GM23338 (cell line): Measurements from ENCODE around the gene CDK5. TPM values are rescaled to one million over a fixed set of nuclear protein-coding genes. Genes with fewer than 3 reads are reported as not detected.
A peak's percentile ranks its signal among the peaks of the same experiment; 100 is the strongest.

ENCODE experiments used
- ATAC-seq: fragments of 200-7000 bp; cut with Tn5 transposase; 3 replicates; pipeline ENCODE4 v1.9.1; 2020
- DNase-seq: peaks from one replicate; pipeline ENCODE4 v3.0.0-alpha.2; 2015; ENCODE audit warnings: low spot score
- H2AFZ ChIP-seq: fragments of 200-600 bp; sonication (generic); 2 replicates; pipeline ENCODE4 v1.8.0; 2016; ENCODE audit warnings: antibody characterized with exemption, mild to moderate bottlenecking, moderate library complexity
- H3F3A ChIP-seq: fragments of 200-600 bp; sonication (generic); replicated peaks from 2 replicates; pipeline ENCODE4 v1.8.0; 2017; ENCODE audit warnings: antibody characterized with exemption, mixed run types, low read depth
- H3K27ac ChIP-seq: fragments of 200-600 bp; sonication (generic); 2 replicates; pipeline ENCODE4 v1.6.1; 2016; ENCODE audit warnings: low read depth
- H3K27me3 ChIP-seq: fragments of 200-600 bp; sonication (generic); 2 replicates; pipeline ENCODE4 v1.8.0; 2016; ENCODE audit warnings: mild to moderate bottlenecking, mixed run types, moderate library complexity; ENCODE audit not compliant: insufficient read depth
- H3K36me3 ChIP-seq: fragments of 200-600 bp; sonication (generic); 2 replicates; pipeline ENCODE4 v1.8.0; 2016; ENCODE audit warnings: mild to moderate bottlenecking; ENCODE audit not compliant: insufficient read depth
- H3K4me1 ChIP-seq: fragments of 200-600 bp; sonication (generic); 2 replicates; pipeline ENCODE4 v1.8.0; 2016; ENCODE audit warnings: mild to moderate bottlenecking, moderate library complexity; ENCODE audit not compliant: insufficient read depth
- H3K4me2 ChIP-seq: fragments of 200-600 bp; sonication (generic); 2 replicates; pipeline ENCODE4 v1.7.1; 2017; ENCODE audit warnings: mixed run types
- H3K4me3 ChIP-seq: fragments of 200-600 bp; sonication (generic); 2 replicates; pipeline ENCODE4 v1.6.1; 2016; ENCODE audit warnings: mixed run types
- H3K79me2 ChIP-seq: fragments of 200-600 bp; sonication (generic); replicated peaks from 2 replicates; pipeline ENCODE4 v1.8.0; 2017; ENCODE audit warnings: mild to moderate bottlenecking; ENCODE audit not compliant: insufficient read depth
- H3K9me2 ChIP-seq: fragments of 200-600 bp; sonication (generic); 2 replicates; pipeline ENCODE4 v1.8.0; 2017; ENCODE audit not compliant: insufficient read depth
- H4K20me1 ChIP-seq: fragments of 200-600 bp; sonication (generic); replicated peaks from 2 replicates; pipeline ENCODE4 v1.8.0; 2017; ENCODE audit warnings: mild to moderate bottlenecking; ENCODE audit not compliant: insufficient read depth
- H3K27ac Mint-ChIP-seq: 2 replicates; pipeline ENCODE4 v1.8.0; 2020; ENCODE audit warnings: inconsistent platforms, mild to moderate bottlenecking, moderate library complexity, mixed read lengths
- H3K27me3 Mint-ChIP-seq: 3 replicates; pipeline ENCODE4 v1.8.0; 2022; ENCODE audit warnings: low read depth, mild to moderate bottlenecking, moderate library complexity, mixed read lengths, inconsistent platforms; ENCODE audit not compliant: insufficient read depth, poor library complexity
- H3K36me3 Mint-ChIP-seq: 3 replicates; pipeline ENCODE4 v1.8.0; 2021; ENCODE audit warnings: low read depth, mild to moderate bottlenecking, inconsistent platforms, moderate library complexity, mixed read lengths
- H3K4me1 Mint-ChIP-seq: 3 replicates; pipeline ENCODE4 v1.8.0; 2020; ENCODE audit warnings: mild to moderate bottlenecking, inconsistent platforms, mixed read lengths
- H3K4me3 Mint-ChIP-seq: 3 replicates; pipeline ENCODE4 v1.8.0; 2021; ENCODE audit warnings: moderate library complexity, mild to moderate bottlenecking, inconsistent platforms, mixed read lengths
- H3K9me3 Mint-ChIP-seq: 3 replicates; pipeline ENCODE4 v1.8.0; 2020; ENCODE audit warnings: moderate library complexity, mild to moderate bottlenecking, inconsistent platforms, mixed read lengths
- CTCF ChIP-seq, 2 experiments: fragments of 200-600 bp in 1 of 2; sonication (generic) in 1 of 2; conservative IDR thresholded peaks; 2 replicates each; pipeline versions ENCODE4 v1.5.1 to v1.6.1; 2016 to 2017; ENCODE audit warnings: antibody characterized with exemption in 2 of 2, low read depth in 2 of 2, mild to moderate bottlenecking in 2 of 2, moderate library complexity in 1 of 2
- EZH2 ChIP-seq: fragments of 200-600 bp; sonication (generic); IDR thresholded peaks from one replicate; pipeline ENCODE4 v1.8.0; 2017; ENCODE audit warnings: antibody characterized with exemption, mild to moderate bottlenecking, low read depth; ENCODE audit not compliant: unreplicated experiment
- EZH2phosphoT487 ChIP-seq: fragments of 200-600 bp; sonication (generic); IDR thresholded peaks from one replicate; pipeline ENCODE4 v1.8.1; 2018; ENCODE audit warnings: antibody characterized with exemption; ENCODE audit not compliant: unreplicated experiment
- ZNF331 ChIP-seq: fragments of 250-450 bp; sonication (Bioruptor Pico); IDR thresholded peaks from 2 replicates; pipeline ENCODE4 v1.5.0; 2020; ENCODE audit warnings: low read depth, mild to moderate bottlenecking, moderate library complexity
- polyA plus RNA-seq: library from polyadenylated mRNA; unstranded; fragments of >200 nt; fragmentation: Nextera tagmentation; extraction: Ambion mirVana; gene quantifications from 2 replicates; pipeline ENCODE4 v1.2.1, GENCODE V29; 2016
- total RNA-seq: library from RNA; depleted of rRNA; stranded (reverse); fragments of >200 nt; shearing (Covaris generic); gene quantifications from 2 replicates; pipeline ENCODE4 v1.2.3, GENCODE V29; 2014

CDK5 gene
- total and polyA plus RNA-seq, 2 experiments from 2014 or later: 19.8 to 27.1 TPM

DNA sequence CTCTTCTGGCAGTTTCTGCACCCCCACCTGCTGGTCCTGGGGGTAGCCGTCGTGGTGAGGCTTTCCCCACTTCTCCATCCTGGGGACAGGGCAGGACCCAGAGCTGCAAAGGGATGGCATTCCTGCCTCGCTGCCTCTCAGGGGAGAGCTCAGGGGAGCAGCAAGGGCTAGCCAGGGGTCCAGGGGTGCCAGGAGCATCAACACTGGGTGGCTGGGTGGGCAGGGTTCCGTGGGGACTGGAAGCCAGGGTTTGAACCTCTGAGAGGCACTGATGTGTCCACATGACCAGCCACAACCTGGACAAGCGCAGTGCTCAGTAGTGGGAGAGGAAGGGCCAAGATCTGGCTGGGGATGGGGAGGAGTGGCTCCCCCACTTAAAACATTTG is 23.8 kb downstream of the CDK5 start (continued):
- TF ChIP-seq CTCF (conservative IDR thresholded peaks at IDR 0.05; ENCODE audit: low read depth in 2 of 2) (no peak), EZH2phosphoT487 (no peak), EZH2 (no peak)

GRCh38 chr7:151032936-151033863 is 24.5 kb downstream of the CDK5 start:
- Mint-ChIP-seq H3K4me1 (peaks cover 7% of the 10 kb centered on the region), H3K36me3 (0 out of 3 replicates have a peak, but pooled peaks cover 6% of the 10 kb centered on the region)
- peak; percentile 9; the same call in 2 of the 3 replicates for ATAC-seq

More at GRCh38 chr7:151032936-151033863, 24.5 kb downstream of the CDK5 start:
- no peaks in the 10 kb centered on the region for H3F3A ChIP-seq
- H4K20me1 ChIP-seq: no peaks in the 10 kb centered on the region; the same call in 1 of the 2 replicates
- H3K79me2 ChIP-seq: peaks cover 9% of the 10 kb centered on the region; the same call in 1 of the 2 replicates
- Mint-ChIP-seq H3K27ac (no peak overlapping the region), H3K27me3 (peaks cover 7% of the 10 kb centered on the region), H3K4me3 (no peak overlapping the region), H3K9me3 (no peaks in the 10 kb centered on the region)
- H3K4me3 ChIP-seq: no peak overlapping the region
- H2AFZ ChIP-seq: no peak overlapping the region
- H3K9me2 ChIP-seq: no peaks in the 10 kb centered on the region
- no peaks in the 10 kb centered on the region for H3K36me3 ChIP-seq
- peaks cover 7% of the 10 kb centered on the region for H3K4me1 ChIP-seq
- no peak overlapping the region for H3K4me2 ChIP-seq
- H3K27me3 ChIP-seq: no peaks in the 10 kb centered on the region
- TF ChIP-seq ZNF331 (no peak), CTCF (conservative IDR thresholded peaks at IDR 0.05; ENCODE audit: low read depth in 2 of 2) (peak; percentile 34 to 46; a peak in 3 of 4 replicates)
- H3K27ac ChIP-seq: no peak overlapping the region
- DNase-seq: peak; percentile 67
